HG03159 (cell line): ENCODE data around the gene SV2C.

Source experiments
- ATAC-seq: cut with Tn5 transposase; IDR thresholded peaks from one replicate; pipeline ENCODE4 v1.9.1; 2021; ENCODE audit warnings: mild to moderate bottlenecking, moderate library complexity; ENCODE audit not compliant: unreplicated experiment

The SV2C gene

GRCh38 chr5:76091351-76091750, 8.2 kb downstream of the SV2C start:
- no peak for ATAC-seq

- ATAC-seq, result peak; percentile 79
These were observed 16.1 kb downstream of the SV2C start for GRCh38 chr5:76099286-76099702.

GRCh38 chr5:76099756-76100155, 16.6 kb downstream of the SV2C start:
- ATAC-seq, result peak; percentile 52

- ATAC-seq, result no peak
These were observed 20.8 kb downstream of the SV2C start for GRCh38 chr5:76104027-76104426.

GRCh38 chr5:76106149-76106548, 23.0 kb downstream of the SV2C start:
- no peak for ATAC-seq

- no peak for ATAC-seq
These were observed 28.4 kb downstream of the SV2C start for GRCh38 chr5:76111477-76112174.

GRCh38 chr5:76113103-76113502, 29.9 kb downstream of the SV2C start:
- ATAC-seq, result no peak

- ATAC-seq, result no peak
These were observed 31.1 kb downstream of the SV2C start for GRCh38 chr5:76114179-76114851.

- ATAC-seq, result no peak
These were observed 42.2 kb downstream of the SV2C start for GRCh38 chr5:76125346-76125745.

- ATAC-seq, result no peak
These were observed 42.7 kb downstream of the SV2C start for GRCh38 chr5:76125888-76126287.

GRCh38 chr5:76134003-76134402, 50.8 kb downstream of the SV2C start:
- no peak for ATAC-seq

- no peak for ATAC-seq
These were observed 51.5 kb downstream of the SV2C start for GRCh38 chr5:76134646-76135045.

- ATAC-seq, result no peak
These were observed 54.8 kb downstream of the SV2C start for GRCh38 chr5:76137887-76138542.

- no peak for ATAC-seq
These were observed 60.7 kb downstream of the SV2C start for GRCh38 chr5:76143884-76144283.

- ATAC-seq, result no peak
These were observed 61.5 kb downstream of the SV2C start for GRCh38 chr5:76144513-76145274.

GRCh38 chr5:76145945-76146344, 62.8 kb downstream of the SV2C start:
- no peak for ATAC-seq

- no peak for ATAC-seq
These were observed 66.5 kb downstream of the SV2C start for GRCh38 chr5:76149636-76150035.

- ATAC-seq, result no peak
These were observed 69.0 kb downstream of the SV2C start for GRCh38 chr5:76152161-76152560.

- no peak for ATAC-seq
These were observed 69.5 kb downstream of the SV2C start for GRCh38 chr5:76152700-76153099.

GRCh38 chr5:76153271-76153670, 70.1 kb downstream of the SV2C start:
- no peak for ATAC-seq

- ATAC-seq, result no peak
These were observed 71.0 kb downstream of the SV2C start for GRCh38 chr5:76154009-76154690.
